Sigmoid colon (tissue), 7 donors: Measurements from ENCODE around the gene TMEM201. TPM values are rescaled to one million over a fixed set of nuclear protein-coding genes. Genes with fewer than 3 reads are reported as not detected.
A peak's percentile ranks its signal among the peaks of the same experiment; 100 is the strongest.

Experiments
- DNase-seq: peaks from one replicate; pipeline ENCODE4 v3.0.0-alpha.2; 2019
- H3K27ac ChIP-seq, 4 donors: fragments of 200-600 bp; sonication (generic); one replicate each; pipeline ENCODE4 v1.5.1; 2016 to 2019; ENCODE audit warnings: mild to moderate bottlenecking in 1 of 4
- H3K27me3 ChIP-seq, 3 donors: fragments of 200-600 bp; sonication (generic); one replicate each; pipeline ENCODE4 v1.5.1; 2019; ENCODE audit warnings: mild to moderate bottlenecking in 1 of 3
- H3K36me3 ChIP-seq, 4 donors: fragments of 200-600 bp; sonication (generic); one replicate each; pipeline ENCODE4 v1.5.1; 2016 to 2019
- H3K4me1 ChIP-seq, 4 donors: fragments of 200-600 bp; sonication (generic); one replicate each; pipeline ENCODE4 v1.5.1; 2017 to 2019
- H3K4me3 ChIP-seq, 4 donors: fragments of 200-600 bp; sonication (generic); one replicate each; pipeline ENCODE4 v1.5.1; 2017 to 2019; ENCODE audit warnings: mild to moderate bottlenecking in 2 of 4, moderate library complexity in 1 of 4
- H3K9me3 ChIP-seq, 4 donors: fragments of 200-600 bp in 3 of 4; sonication (generic) in 3 of 4; one replicate each; pipeline versions ENCODE4 v1.5.1 to v1.6.1; 2013 to 2019
- EP300 ChIP-seq, 4 donors: sonication (generic); formaldehyde crosslinking; IDR thresholded peaks; one replicate each; pipeline ENCODE4 v1.6.1; 2017; ENCODE audit warnings: antibody characterized with exemption in 4 of 4
- POLR2A ChIP-seq, 2 donors: fragments of 450-650 bp; IDR thresholded peaks; one replicate each; pipeline ENCODE4 v1.6.1; 2016; ENCODE audit warnings: antibody characterized with exemption in 2 of 2, mild to moderate bottlenecking in 2 of 2, moderate library complexity in 2 of 2
- POLR2AphosphoS5 ChIP-seq, 4 donors: sonication (generic); formaldehyde crosslinking; IDR thresholded peaks; one replicate each; pipeline ENCODE4 v1.6.1; 2017; ENCODE audit warnings: antibody characterized with exemption in 4 of 4
- WGBS, 2 donors: extraction: QIAGEN DNeasy Blood & Tissue Kit; methylation state at CpG; one replicate each; pipeline ENCODE4 v1.1.7; 2013; 5-methylcytosine and 5-hydroxymethylcytosine counted together
- intact Hi-C: fragments of 100-400 bp; cut with DNase I; formaldehyde crosslinking; loops from one replicate; pipeline ENCODE4 v1.15.1; 2023
- polyA plus RNA-seq, 3 donors: library from polyadenylated mRNA; stranded (reverse); fragments of 200-250 nt; gene quantifications; one replicate each; pipeline ENCODE4 v1.2.3, GENCODE V29; 2013
- total RNA-seq, 4 donors: library from RNA; depleted of rRNA; stranded (reverse); fragments of >200 nt; gene quantifications; one replicate each; pipeline ENCODE4 v1.1.0, GENCODE V29; 2016
- TF ChIP-seq, protein P1 (sequence below), 4 experiments: fragments of 450-650 bp in 3 of 4; fragments of 200-600 bp in 1 of 4; IDR thresholded peaks; one replicate each; pipeline ENCODE4 v1.5.1; 2016 to 2019; ENCODE audit warnings: antibody characterized with exemption in 4 of 4, mild to moderate bottlenecking in 3 of 4, moderate library complexity in 2 of 4
- donor health status: healthy with polysubstance abuse.
- donor health status: Bipolar disorder and iron deficiency.
- donor health status: healthy.

TMEM201 gene
- total and polyA plus RNA-seq, 7 donors: 0.23 to 7.4 (median 3.6) TPM

GRCh38 chr1:9544926-9545325, 43.8 kb upstream of the TMEM201 start:
- WGBS, 2 donors: 74 to 85% methylated on average over 3 of the region's 3 CpGs
- TF ChIP-seq POLR2AphosphoS5 (IDR thresholded peaks at IDR 0.05) (no peak), EP300 (IDR thresholded peaks at IDR 0.05) (no peak), POLR2A (IDR thresholded peaks at IDR 0.05) (no peak)
- TF ChIP-seq, protein P1, sequence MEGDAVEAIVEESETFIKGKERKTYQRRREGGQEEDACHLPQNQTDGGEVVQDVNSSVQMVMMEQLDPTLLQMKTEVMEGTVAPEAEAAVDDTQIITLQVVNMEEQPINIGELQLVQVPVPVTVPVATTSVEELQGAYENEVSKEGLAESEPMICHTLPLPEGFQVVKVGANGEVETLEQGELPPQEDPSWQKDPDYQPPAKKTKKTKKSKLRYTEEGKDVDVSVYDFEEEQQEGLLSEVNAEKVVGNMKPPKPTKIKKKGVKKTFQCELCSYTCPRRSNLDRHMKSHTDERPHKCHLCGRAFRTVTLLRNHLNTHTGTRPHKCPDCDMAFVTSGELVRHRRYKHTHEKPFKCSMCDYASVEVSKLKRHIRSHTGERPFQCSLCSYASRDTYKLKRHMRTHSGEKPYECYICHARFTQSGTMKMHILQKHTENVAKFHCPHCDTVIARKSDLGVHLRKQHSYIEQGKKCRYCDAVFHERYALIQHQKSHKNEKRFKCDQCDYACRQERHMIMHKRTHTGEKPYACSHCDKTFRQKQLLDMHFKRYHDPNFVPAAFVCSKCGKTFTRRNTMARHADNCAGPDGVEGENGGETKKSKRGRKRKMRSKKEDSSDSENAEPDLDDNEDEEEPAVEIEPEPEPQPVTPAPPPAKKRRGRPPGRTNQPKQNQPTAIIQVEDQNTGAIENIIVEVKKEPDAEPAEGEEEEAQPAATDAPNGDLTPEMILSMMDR (IDR thresholded peaks at IDR 0.05): no peak
- H3K27ac ChIP-seq: no peak overlapping the region
- no peaks in the 10 kb centered on the region for H3K27me3 ChIP-seq
- no peak overlapping the region for H3K4me3 ChIP-seq
- intact Hi-C loops: no loop called here
- DNase-seq: no peak
- no peaks in the 10 kb centered on the region for H3K9me3 ChIP-seq
- H3K36me3 ChIP-seq: no peaks in the 10 kb centered on the region
- H3K4me1 ChIP-seq: peaks cover 0 to 22% (median 19%) of the 10 kb centered on the region in 4 donors

DNA sequence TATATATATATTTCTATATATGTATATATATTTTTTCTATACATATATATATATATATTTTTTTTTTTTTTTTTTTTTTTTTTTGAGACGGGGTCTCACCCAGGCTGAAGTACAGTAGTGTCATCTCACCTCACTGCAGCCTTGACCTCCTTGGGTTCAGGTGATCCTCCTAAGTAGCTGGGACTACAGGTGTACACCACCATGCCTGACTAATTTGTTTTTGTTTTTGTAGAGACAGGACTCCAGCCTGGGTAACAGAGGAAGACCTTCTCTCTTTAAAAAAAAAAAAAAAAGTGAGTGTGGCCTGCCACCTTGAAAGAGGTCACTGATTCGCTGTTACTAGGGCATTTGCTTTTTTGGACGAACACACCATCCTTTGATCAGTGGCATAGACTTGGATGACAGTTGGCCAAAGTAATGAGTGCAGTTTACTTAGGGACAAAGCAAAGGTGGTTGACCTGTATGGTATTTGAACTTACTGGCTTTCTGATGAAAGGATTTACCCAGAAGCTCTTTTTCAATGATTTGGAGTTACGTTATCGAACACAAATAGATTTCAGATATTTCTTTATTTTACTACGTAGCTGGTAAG, 38.7 kb upstream of the TMEM201 start:
- Histone ChIP-seq H3K27ac (no peak overlapping the region), H3K27me3 (no peaks in the 10 kb centered on the region), H3K4me1 (peaks cover 0 to 5% (median 3%) of the 10 kb centered on the region in 4 donors), H3K9me3 (no peaks in the 10 kb centered on the region), H3K4me3 (no peak overlapping the region), H3K36me3 (peaks cover 0 to 12% (median 0%) of the 10 kb centered on the region in 4 donors)
- no peak for DNase-seq
- TF ChIP-seq EP300 (IDR thresholded peaks at IDR 0.05): no peak
- no peak for TF ChIP-seq POLR2A (IDR thresholded peaks at IDR 0.05)
- TF ChIP-seq POLR2AphosphoS5 (IDR thresholded peaks at IDR 0.05): no peak
- TF ChIP-seq, protein P1 (IDR thresholded peaks at IDR 0.05): no peak
- 96 to 98% methylated on average over 6 of the region's 6 CpGs for WGBS, 2 donors
- intact Hi-C loops: no loop called here

DNA sequence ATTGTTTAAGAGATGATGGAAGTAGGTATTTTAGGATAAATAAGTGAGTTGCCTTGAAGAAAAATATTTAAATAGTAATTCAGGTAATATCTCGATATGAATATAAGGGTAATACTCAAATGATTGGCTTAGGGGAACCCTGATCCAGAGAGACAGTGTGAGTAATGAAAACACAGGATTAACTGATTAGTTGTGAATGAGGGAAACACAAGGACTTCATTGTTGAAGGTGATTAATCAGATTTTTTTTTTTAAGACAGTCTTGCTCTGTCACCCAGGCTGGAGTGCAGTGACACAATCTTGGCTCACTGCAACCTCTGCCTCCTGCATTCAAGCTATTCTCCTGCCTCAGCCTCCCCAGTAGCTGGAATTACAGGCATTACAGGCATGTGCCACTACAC, 36.7 kb upstream of the TMEM201 start:
- Histone ChIP-seq H3K4me3 (no peak overlapping the region), H3K9me3 (no peaks in the 10 kb centered on the region), H3K27ac (no peak overlapping the region), H3K27me3 (no peaks in the 10 kb centered on the region), H3K36me3 (peaks cover 0 to 18% (median 0%) of the 10 kb centered on the region in 4 donors), H3K4me1 (peaks cover 0 to 16% (median 14%) of the 10 kb centered on the region in 4 donors)
- TF ChIP-seq EP300 (IDR thresholded peaks at IDR 0.05): no peak
- TF ChIP-seq POLR2A (IDR thresholded peaks at IDR 0.05): no peak
- no peak for TF ChIP-seq POLR2AphosphoS5 (IDR thresholded peaks at IDR 0.05)
- TF ChIP-seq, protein P1 (IDR thresholded peaks at IDR 0.05): no peak
- no peak for DNase-seq
- intact Hi-C loops: no loop called here
- 98 to 99% methylated on average over 1 of the region's 1 CpG for WGBS, 2 donors

GRCh38 chr1:9553736-9554144, 35.0 kb upstream of the TMEM201 start:
- intact Hi-C loops: no loop called here
- Histone ChIP-seq H3K9me3 (no peaks in the 10 kb centered on the region), H3K4me1 (peaks cover 0 to 29% (median 27%) of the 10 kb centered on the region in 4 donors), H3K27ac (no peak overlapping the region), H3K27me3 (no peaks in the 10 kb centered on the region), H3K4me3 (no peak overlapping the region), H3K36me3 (peaks cover 0 to 19% (median 0%) of the 10 kb centered on the region in 4 donors)
- peak; percentile 2 for DNase-seq
- WGBS, 2 donors: 78 to 92% methylated on average over 4 of the region's 4 CpGs
- TF ChIP-seq EP300 (IDR thresholded peaks at IDR 0.05) (no peak), POLR2AphosphoS5 (IDR thresholded peaks at IDR 0.05) (no peak), POLR2A (IDR thresholded peaks at IDR 0.05) (no peak)
- TF ChIP-seq, protein P1 (IDR thresholded peaks at IDR 0.05): no peak
